SK-N-SH (cell line): Measurements from ENCODE around the gene NKD1. TPM values are rescaled to one million over a fixed set of nuclear protein-coding genes. Genes with fewer than 3 reads are reported as not detected.

Source experiments
- CTCF ChIA-PET: fragments of 300-600, 350-600 bp; formaldehyde crosslinking; extraction: SDS; loops from one replicate; lab custom pipeline; 2021; lab: Yijun Ruan, JAX
- POLR2A ChIA-PET: fragments of 350-600 bp; sonication (Branson Sonifier 250); formaldehyde crosslinking; extraction: SDS; loops from one replicate; lab custom pipeline; 2020; ENCODE audit warnings: antibody characterized with exemption, inconsistent platforms; lab: Yijun Ruan, JAX
- DNase-seq: peaks from one replicate; pipeline ENCODE4 v3.0.0; 2012
- H2AFZ ChIP-seq: fragments of 200-600 bp; sonication (generic); 2 replicates; pipeline ENCODE4 v1.8.1; 2016; ENCODE audit warnings: antibody characterized with exemption, mild to moderate bottlenecking, low read depth
- H3F3A ChIP-seq: fragments of 200-600 bp; sonication (generic); replicated peaks from 2 replicates; pipeline ENCODE3; 2016; ENCODE audit warnings: antibody characterized with exemption, mild to moderate bottlenecking; ENCODE audit not compliant: insufficient read depth
- H3K27ac ChIP-seq, 2 experiments: fragments of 200-500 bp in 1 of 2; fragments of 200-600 bp in 1 of 2; sonication (Bioruptor generic) in 1 of 2; sonication (generic), shearing (Covaris generic) in 1 of 2; 2 replicates each; pipeline versions ENCODE4 v1.5.1 to v1.6.1; 2014 to 2016; ENCODE audit warnings: low read depth in 2 of 2, inconsistent platforms in 1 of 2, low read length in 1 of 2, mild to moderate bottlenecking in 1 of 2, mixed read lengths in 1 of 2
- H3K27me3 ChIP-seq: fragments of 200-600 bp; sonication (generic), shearing (Covaris generic); 2 replicates; pipeline ENCODE4 v1.6.1; 2016; ENCODE audit warnings: mixed run types; ENCODE audit not compliant: insufficient read depth
- H3K36me3 ChIP-seq, 2 experiments: fragments of 200-500 bp in 1 of 2; fragments of 200-600 bp in 1 of 2; sonication (Bioruptor generic) in 1 of 2; sonication (generic) in 1 of 2; replicated peaks in 1 of 2; 2 replicates each; pipeline versions ENCODE3 to v1.5.1; 2014 to 2016; ENCODE audit warnings: low read length in 1 of 2, mild to moderate bottlenecking in 1 of 2; ENCODE audit not compliant: insufficient read depth in 2 of 2, control insufficient read depth in 1 of 2
- H3K4me1 ChIP-seq, 2 experiments: fragments of 200-500 bp in 1 of 2; fragments of 200-600 bp in 1 of 2; sonication (Bioruptor generic) in 1 of 2; sonication (generic), shearing (Covaris generic) in 1 of 2; 2 replicates each; pipeline versions ENCODE4 v1.5.1 to v1.6.1; 2014 to 2016; ENCODE audit warnings: low read depth in 1 of 2, low read length in 1 of 2, mixed run types in 1 of 2; ENCODE audit not compliant: insufficient read depth in 2 of 2, control insufficient read depth in 1 of 2
- H3K4me2 ChIP-seq: fragments of 200-600 bp; sonication (generic), shearing (Covaris generic); 2 replicates; pipeline ENCODE4 v1.6.1; 2017; ENCODE audit warnings: mixed run types
- H3K4me3 ChIP-seq, 2 experiments: fragments of 200-500 bp in 1 of 2; fragments of 200-600 bp in 1 of 2; sonication (Bioruptor generic) in 1 of 2; sonication (generic), shearing (Covaris generic) in 1 of 2; 2 replicates each; pipeline versions ENCODE4 v1.5.1 to v1.8.1; 2014 to 2016; ENCODE audit warnings: low read depth in 2 of 2, inconsistent platforms in 1 of 2, low read length in 1 of 2, mild to moderate bottlenecking in 1 of 2, mixed read lengths in 1 of 2, moderate library complexity in 1 of 2
- H3K79me2 ChIP-seq: fragments of 200-600 bp; sonication (generic); 2 replicates; pipeline ENCODE4 v1.8.1; 2017; ENCODE audit warnings: mild to moderate bottlenecking; ENCODE audit not compliant: insufficient read depth
- H3K9ac ChIP-seq: fragments of 200-600 bp; sonication (generic); 2 replicates; pipeline ENCODE4 v1.6.1; 2017; ENCODE audit warnings: mixed run types
- H3K9me2 ChIP-seq: fragments of 200-600 bp; sonication (generic); 2 replicates; pipeline ENCODE4 v1.6.1; 2017; ENCODE audit warnings: mixed run types
- H3K9me3 ChIP-seq: fragments of 200-600 bp; sonication (generic); 2 replicates; pipeline ENCODE4 v1.6.1; 2017; ENCODE audit warnings: mixed run types, mild to moderate bottlenecking, moderate library complexity
- H4K20me1 ChIP-seq: fragments of 200-600 bp; sonication (generic); 2 replicates; pipeline ENCODE4 v1.6.1; 2017; ENCODE audit warnings: mild to moderate bottlenecking, mixed run types; ENCODE audit not compliant: insufficient read depth
- ELF1 ChIP-seq: IDR thresholded peaks from 2 replicates; pipeline ENCODE4 v1.4.0; 2012
- EP300 ChIP-seq, 2 experiments: IDR thresholded peaks; 2 replicates each; pipeline versions ENCODE4 v1.4.0 to v1.6.1; 2012; ENCODE audit warnings: borderline replicate concordance in 1 of 2, low read depth in 1 of 2, low read length in 1 of 2
- EZH2phosphoT487 ChIP-seq: fragments of 200-600 bp; sonication (generic); IDR thresholded peaks from 2 replicates; pipeline ENCODE4 v1.6.1; 2017; ENCODE audit warnings: low read depth, mixed run types, mild to moderate bottlenecking, antibody characterized with exemption, moderate library complexity, borderline replicate concordance
- FOXM1 ChIP-seq: IDR thresholded peaks from 2 replicates; pipeline ENCODE4 v1.4.0; 2012; ENCODE audit warnings: low read depth, mild to moderate bottlenecking
- GABPA ChIP-seq: IDR thresholded peaks from 2 replicates; pipeline ENCODE4 v1.4.0; 2012; ENCODE audit warnings: low read depth, mild to moderate bottlenecking
- GATA2 ChIP-seq: sonication (generic); formaldehyde crosslinking; IDR thresholded peaks from 2 replicates; pipeline ENCODE4 v1.5.0; 2020; ENCODE audit warnings: mild to moderate bottlenecking, missing genetic modification reagents
- JUND ChIP-seq: IDR thresholded peaks from 2 replicates; pipeline ENCODE4 v1.4.0; 2012
- MAX ChIP-seq: IDR thresholded peaks from 2 replicates; pipeline ENCODE4 v1.4.0; 2012; ENCODE audit warnings: low read depth
- MEF2A ChIP-seq: IDR thresholded peaks from 2 replicates; pipeline ENCODE4 v1.4.0; 2012; ENCODE audit warnings: low read depth, borderline replicate concordance
- MXI1 ChIP-seq: IDR thresholded peaks from 2 replicates; pipeline ENCODE4 v1.6.1; 2012; ENCODE audit warnings: mild to moderate bottlenecking, low read depth, low read length, improper control_type of control experiment
- NFIC ChIP-seq: IDR thresholded peaks from 2 replicates; pipeline ENCODE4 v1.4.0; 2012; ENCODE audit warnings: borderline replicate concordance
- NRF1 ChIP-seq: IDR thresholded peaks from 2 replicates; pipeline ENCODE4 v1.6.1; 2012; ENCODE audit warnings: low read depth, mild to moderate bottlenecking, low read length
- RAD21 ChIP-seq: IDR thresholded peaks from 2 replicates; pipeline ENCODE4 v1.6.1; 2012; ENCODE audit warnings: mild to moderate bottlenecking, low read length
- REST ChIP-seq: IDR thresholded peaks from 2 replicates; pipeline ENCODE4 v1.6.1; 2012; ENCODE audit warnings: mild to moderate bottlenecking, low read depth, low read length, moderate library complexity
- RFX5 ChIP-seq: IDR thresholded peaks from 2 replicates; pipeline ENCODE4 v1.6.1; 2012; ENCODE audit warnings: mild to moderate bottlenecking, improper control_type of control experiment, low read length
- SMC3 ChIP-seq: IDR thresholded peaks from 2 replicates; pipeline ENCODE4 v1.6.1; 2012; ENCODE audit warnings: low read depth, low read length, improper control_type of control experiment
- TAF1 ChIP-seq: IDR thresholded peaks from 2 replicates; pipeline ENCODE4 v1.6.1; 2012; ENCODE audit warnings: low read depth, mild to moderate bottlenecking, low read length, moderate library complexity, borderline replicate concordance
- TCF12 ChIP-seq: IDR thresholded peaks from 2 replicates; pipeline ENCODE4 v1.4.0; 2012
- TEAD4 ChIP-seq: IDR thresholded peaks from 2 replicates; pipeline ENCODE4 v1.4.0; 2012; ENCODE audit warnings: mild to moderate bottlenecking, borderline replicate concordance; ENCODE audit not compliant: insufficient read depth
- WGBS: methylation state at CpG from one replicate; pipeline ENCODE4 v1.1.6; 2017; ENCODE audit warnings: low lambda C conversion rate; 5-methylcytosine and 5-hydroxymethylcytosine counted together
- polyA plus RNA-seq, 3 experiments: library from polyadenylated mRNA; depleted of rRNA; stranded (reverse); fragments of >200 nt; gene quantifications; 2 replicates each; pipeline ENCODE4 v1.2.3, GENCODE V29; 2012

Gene NKD1
- polyA plus RNA-seq, 1 of the 3 experiments (the other 2 are of a cell fraction), result 0.02 TPM

- no peaks in the 10 kb centered on the region for H3K27me3 ChIP-seq
- peaks cover 0 to 22% of the 10 kb centered on the region in 2 experiments; a peak in 2 of 4 replicates for H3K4me1 ChIP-seq
- DNase-seq, result no peak
- no peak overlapping the region for H2AFZ ChIP-seq
- H3K4me3 ChIP-seq, result no peak overlapping the region
- no peaks in the 10 kb centered on the region for H3K36me3 ChIP-seq
- no peak overlapping the region for H3K4me2 ChIP-seq
- TF ChIP-seq MXI1 (no peak), MEF2A (no peak), EZH2phosphoT487 (no peak), EP300 (IDR thresholded peaks at IDR 0.05; ENCODE audit: borderline replicate concordance in 1 of 2, low read depth in 1 of 2, low read length in 1 of 2) (no peak), NRF1 (no peak), MAX (no peak), ELF1 (no peak), RAD21 (no peak), JUND (no peak), NFIC (no peak), TEAD4 (no peak), SMC3 (no peak), TAF1 (no peak), GABPA (no peak), REST (no peak), FOXM1 (no peak), RFX5 (no peak), GATA2 (CRISPR knock-in tag) (no peak), TCF12 (no peak)
- H3K27ac ChIP-seq, result no peak overlapping the region; a peak in 1 of 4 replicates
- ChIA-PET POLR2A (no interaction called here), CTCF (interaction anchor here (2.1 kb wide), 1 partner anchor 48 kb away, joined by 14 read pairs; no protein-coding TSS in a partner anchor)
- H4K20me1 ChIP-seq, result no peaks in the 10 kb centered on the region
- no peaks in the 10 kb centered on the region for H3F3A ChIP-seq
- no peaks in the 10 kb centered on the region for H3K79me2 ChIP-seq
- H3K9me3 ChIP-seq, result no peaks in the 10 kb centered on the region
- H3K9me2 ChIP-seq, result no peaks in the 10 kb centered on the region
- H3K9ac ChIP-seq, result no peak overlapping the region
- WGBS, result 61% methylated on average over 11 of the region's 11 CpGs
Measured at GRCh38 chr16:50616883-50617645, 68.9 kb downstream of the NKD1 start.
